ENCODE measurements around the gene CCNY.
"Not testable (repeated sequence)": the region's sequence is repeated elsewhere in the genome, so short reads cannot be mapped to it uniquely, and the experiment has no call there.

CCNY gene

DNA sequence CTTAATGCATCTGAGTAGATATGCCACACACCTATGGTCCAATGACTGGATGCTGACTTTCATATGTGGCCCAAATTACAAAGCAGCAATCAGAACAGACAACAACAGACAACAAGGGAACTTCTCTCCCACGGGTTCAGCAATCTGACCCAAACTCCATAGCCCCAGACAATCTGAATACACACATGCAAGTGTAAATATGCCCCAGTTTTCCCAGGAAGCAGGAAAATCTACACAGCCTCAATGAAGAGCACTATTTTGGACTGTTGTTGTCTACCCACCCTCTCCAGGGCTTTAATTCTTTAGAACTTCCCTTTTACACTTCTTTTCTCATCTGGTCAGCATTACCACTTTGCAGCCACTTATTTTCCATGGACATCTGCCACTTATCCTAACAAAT lies 2.0 kb upstream of the CCNY start:
- peak in 1 of 2 experiments; percentile 23 for DNase-seq

GRCh38 chr10:35335133-35336083 lies 901 bp upstream of the CCNY start:
- peak in 1 of 2 experiments; percentile 41 for DNase-seq

- DNase-seq = peak; percentile 30 to 56
Measured at GRCh38 chr10:35336921-35337823, 863 bp downstream of the CCNY start.

DNA sequence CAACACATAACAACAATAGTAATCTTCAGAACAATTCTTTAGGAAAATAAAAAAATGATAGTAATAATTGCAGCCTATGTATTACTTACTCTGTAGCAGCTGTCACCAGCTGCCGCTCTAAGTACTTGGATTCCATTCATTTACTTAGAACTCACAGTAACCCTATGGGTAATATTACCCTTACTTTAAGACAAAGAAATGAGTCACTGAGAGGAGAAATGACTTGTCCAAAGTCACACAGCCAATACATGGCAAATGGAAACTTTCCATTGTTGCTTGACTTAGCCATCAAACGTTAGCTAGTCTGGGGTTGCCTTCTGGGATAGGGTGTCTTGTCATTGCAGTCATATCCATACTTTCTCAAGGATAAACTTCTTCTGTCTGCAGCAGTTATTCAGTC lies 3.6 kb downstream of the CCNY start:
- DNase-seq = no peak

DNA sequence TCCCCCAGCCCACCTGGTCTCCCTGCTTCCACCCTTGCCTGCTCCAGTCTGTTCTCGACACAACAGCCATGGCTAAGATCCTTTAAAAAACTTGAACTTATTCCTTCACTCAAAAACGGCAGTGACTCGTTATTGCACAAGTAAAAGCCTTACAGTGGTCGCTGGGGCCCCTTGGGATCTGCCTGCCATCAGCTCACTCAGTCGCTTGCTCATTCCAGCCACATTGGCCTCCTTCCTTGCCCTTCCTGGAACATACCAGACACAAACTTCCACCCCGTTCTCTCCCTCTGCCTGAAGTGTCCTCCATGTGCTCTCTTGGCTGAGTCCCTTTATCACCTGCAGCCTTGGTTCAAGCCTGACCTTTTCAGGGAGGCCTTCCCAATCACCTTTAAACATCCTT lies 4.7 kb downstream of the CCNY start:
- peak; percentile 26 to 37 for DNase-seq

DNA sequence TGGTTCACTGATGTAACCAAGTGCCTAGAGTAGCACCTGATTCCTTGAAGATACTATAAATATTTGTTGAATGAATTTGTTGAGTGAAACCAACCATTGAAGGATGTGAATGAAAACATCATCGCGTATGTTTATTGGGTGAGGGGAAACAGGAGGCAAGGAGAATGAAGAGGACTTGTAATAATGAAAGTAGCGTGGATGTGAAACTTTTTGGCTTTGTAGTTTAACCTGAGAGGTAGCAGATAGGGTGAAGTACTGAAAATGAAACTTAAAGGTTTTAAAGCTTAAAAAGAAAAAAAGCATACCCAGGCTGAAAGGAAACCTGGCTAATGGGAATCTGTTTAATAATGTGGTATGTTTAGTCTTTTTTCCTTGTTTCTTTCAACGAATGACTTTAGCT lies 5.2 kb downstream of the CCNY start:
- no peak for DNase-seq

DNA sequence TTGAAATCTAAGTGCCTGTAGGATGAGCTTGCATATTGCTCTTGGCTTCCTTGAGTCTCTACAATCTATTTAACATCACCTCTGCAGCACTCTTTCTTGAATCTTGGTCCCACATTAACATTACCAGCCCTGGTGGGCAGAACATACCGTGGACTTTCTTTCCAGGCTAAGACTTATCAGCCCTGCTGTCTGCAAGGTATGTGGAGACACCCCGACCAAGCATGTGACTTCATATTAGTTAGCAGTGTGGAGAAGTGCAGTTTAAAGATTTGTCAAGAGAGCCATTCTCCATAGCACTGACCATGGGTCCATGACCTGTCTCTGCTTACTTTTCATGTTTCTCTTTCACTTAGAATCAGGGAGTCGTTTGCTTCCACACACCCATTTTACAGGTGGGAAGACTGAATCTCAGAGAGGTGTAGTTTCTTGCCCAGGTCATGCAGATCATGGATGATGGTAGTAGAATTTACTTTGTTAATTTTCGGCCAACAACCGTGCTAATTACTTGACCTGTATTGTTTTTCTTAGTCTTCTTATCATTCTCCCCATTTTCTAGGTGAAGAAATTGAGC lies 6.0 kb downstream of the CCNY start:
- no peak for DNase-seq

DNA sequence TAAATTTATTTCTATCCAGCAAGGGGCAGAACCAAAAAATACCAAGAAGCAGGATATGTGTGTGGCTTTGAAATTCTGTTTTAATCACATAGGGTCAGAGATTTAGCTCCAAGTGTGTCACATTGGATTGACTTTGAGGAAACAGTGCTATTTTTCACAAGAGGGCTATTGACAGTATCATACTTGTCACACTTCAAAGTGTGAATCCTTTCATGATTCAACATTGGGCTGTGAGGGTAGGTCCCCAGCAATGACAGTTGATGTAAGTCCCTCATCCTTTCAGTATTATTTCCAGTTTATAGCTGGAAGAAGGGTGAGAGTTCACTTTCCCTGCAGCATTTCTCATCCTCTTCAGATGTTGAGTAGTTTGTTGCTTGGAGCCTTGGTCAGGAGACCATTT lies 7.4 kb downstream of the CCNY start:
- no peak for DNase-seq

DNA sequence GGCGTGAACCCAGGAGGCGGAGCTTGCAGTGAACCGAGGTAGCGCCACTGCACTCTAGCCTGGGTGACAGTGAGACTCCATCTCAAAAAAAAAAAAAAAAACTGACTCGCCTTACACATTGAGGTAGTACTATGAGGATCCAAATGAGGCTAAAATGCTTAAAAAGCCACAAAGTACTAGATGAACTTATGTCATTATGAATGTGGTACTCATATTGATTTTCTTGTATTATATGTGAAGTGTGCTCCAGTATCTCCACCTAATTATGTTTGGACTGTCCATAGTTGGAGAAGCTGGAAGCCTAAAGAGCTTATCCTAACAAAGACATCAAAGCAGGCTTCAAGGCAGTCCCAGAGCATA lies 9.1 kb downstream of the CCNY start:
- no peak for DNase-seq

- no peak for DNase-seq
Measured at GRCh38 chr10:35346248-35346647, 9.9 kb downstream of the CCNY start.

DNA sequence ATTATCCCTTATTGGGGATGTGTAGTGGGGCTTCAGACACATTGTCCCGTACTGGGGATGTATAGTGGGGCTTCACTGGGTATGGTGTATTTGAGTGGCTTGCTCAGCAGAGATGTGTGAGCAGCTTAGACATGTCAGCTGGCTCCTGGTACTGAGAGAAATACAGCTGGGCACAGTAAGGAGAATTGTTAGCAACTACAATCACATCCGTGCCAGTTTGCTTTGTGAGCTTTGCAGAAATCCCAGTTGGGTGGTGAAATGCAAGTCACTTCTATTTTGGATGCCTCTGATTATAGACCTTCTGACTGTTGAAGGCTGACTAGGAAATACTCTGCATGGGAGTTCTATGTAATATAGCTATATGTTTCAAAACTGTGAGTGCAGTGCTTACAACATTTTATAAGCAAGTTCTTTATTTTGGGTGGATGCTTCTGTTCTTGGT lies 10.8 kb downstream of the CCNY start:
- no peak for DNase-seq

DNA sequence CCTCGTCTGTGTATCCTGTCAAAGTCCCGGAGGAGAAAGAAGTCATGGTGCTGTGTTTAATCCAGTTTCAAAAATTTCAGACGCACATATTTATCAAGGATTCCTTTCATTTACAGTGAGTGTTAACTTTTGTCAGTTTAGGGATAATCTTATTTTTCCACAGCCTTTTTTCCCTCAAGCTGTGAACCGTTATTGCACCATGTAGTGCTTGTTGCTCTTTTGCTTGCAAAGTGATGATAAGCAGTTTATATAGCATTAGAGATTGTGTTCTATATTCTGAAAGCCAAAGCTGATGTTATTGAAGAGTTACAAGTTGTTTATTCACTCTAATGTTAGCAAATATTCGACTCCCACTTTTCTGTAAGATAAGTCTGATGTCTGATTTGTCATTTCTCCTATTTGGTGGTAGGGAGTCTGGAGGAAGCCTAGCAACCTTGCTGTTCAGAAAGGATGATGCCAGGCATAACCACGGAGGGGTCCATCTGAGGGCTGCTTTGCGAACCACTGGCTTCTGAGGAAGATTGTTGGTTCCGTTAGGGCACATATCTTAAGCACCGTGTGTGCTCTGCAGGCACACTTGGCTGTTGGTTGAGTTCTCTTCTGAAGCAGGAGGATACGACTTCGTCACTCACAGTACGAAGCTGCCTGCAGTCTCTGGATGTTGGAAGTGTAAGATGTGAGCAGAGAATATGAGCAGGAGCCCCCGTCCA lies 11.7 kb downstream of the CCNY start:
- DNase-seq = no peak

DNA sequence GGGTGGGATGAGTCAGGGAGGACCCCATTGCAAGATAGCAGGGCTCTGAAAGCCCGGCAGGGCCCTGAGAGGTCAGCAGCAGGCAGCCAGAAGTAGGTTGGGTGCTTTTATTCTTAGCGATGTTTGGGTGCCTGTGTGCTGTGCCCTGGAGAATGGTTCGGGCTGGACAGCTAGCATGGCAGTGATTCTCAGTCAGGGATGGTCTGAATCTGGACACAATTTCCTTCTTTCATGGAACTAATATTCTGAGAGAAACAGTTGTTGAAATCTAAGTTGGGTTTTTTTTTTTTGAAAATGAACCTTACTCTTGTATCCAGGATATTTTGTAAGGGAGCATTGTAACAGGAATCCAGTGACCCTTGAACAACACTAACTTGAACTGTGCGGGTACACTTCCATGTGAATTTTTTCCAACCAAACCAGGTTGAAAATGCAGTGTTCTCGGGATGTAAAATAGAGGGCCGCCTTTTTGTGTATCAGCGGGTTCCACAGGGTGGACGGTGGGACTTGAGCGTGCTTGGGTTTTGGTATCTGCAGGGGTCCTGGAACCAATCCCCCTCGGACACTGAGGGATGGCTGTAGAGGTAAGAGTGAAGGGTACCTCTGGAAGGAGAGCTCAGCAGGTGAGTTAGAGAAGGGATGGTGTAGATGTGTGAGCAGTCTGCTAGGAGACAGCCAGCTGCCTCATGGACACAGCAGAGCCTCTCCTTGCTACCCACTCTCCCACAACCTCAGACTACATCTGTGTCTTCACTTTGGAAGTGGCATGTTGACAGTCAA lies 12.5 kb downstream of the CCNY start:
- DNase-seq = no peak

- DNase-seq = no peak
Measured at GRCh38 chr10:35349389-35349915, 13.1 kb downstream of the CCNY start.

GRCh38 chr10:35351021-35351420 lies 14.7 kb downstream of the CCNY start:
- no peak for DNase-seq

GRCh38 chr10:35352097-35352496 lies 15.8 kb downstream of the CCNY start:
- no peak for DNase-seq

GRCh38 chr10:35352512-35352911 lies 16.2 kb downstream of the CCNY start:
- no peak for DNase-seq

DNA sequence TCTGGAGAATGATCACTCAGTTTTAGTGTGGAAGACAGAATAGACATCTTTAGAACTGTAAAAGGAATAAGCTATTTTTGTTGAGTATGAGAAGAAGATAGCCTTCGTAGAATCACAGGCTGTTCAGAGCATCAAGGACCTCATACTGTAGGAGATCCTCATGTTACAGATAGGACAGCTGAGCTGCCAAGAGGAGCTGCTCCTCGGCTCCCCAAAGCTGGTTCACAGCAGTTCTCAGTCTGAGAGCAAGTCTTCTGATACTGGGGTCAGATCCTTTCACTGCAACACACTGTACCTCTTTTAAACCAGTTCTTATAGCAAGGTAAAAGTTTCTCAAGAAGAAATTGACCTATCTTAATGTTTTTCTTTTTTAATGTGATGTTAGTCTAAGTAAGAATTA lies 17.1 kb downstream of the CCNY start:
- DNase-seq = no peak

- no peak for DNase-seq
Measured at GRCh38 chr10:35353805-35354204, 17.5 kb downstream of the CCNY start.

DNA sequence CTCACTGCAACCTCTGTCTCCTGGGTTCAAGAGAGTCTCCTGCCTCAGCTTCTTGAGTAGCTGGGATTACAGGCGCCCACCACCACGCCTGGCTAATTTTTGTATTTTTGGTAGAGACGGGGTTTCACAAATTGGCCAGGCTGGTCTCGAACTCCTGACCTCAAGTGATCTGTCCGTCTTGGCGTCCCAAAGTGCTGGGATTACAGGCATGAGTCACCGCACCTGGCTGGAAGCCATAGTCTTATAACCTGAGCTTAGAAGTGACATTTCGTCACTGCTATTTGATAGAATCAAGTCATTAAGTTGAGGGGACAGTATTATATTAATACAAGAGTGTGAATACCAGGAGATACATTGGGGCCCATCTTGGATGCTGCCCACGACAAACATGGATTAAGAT lies 17.9 kb downstream of the CCNY start:
- DNase-seq = not testable (repeated sequence)

DNA sequence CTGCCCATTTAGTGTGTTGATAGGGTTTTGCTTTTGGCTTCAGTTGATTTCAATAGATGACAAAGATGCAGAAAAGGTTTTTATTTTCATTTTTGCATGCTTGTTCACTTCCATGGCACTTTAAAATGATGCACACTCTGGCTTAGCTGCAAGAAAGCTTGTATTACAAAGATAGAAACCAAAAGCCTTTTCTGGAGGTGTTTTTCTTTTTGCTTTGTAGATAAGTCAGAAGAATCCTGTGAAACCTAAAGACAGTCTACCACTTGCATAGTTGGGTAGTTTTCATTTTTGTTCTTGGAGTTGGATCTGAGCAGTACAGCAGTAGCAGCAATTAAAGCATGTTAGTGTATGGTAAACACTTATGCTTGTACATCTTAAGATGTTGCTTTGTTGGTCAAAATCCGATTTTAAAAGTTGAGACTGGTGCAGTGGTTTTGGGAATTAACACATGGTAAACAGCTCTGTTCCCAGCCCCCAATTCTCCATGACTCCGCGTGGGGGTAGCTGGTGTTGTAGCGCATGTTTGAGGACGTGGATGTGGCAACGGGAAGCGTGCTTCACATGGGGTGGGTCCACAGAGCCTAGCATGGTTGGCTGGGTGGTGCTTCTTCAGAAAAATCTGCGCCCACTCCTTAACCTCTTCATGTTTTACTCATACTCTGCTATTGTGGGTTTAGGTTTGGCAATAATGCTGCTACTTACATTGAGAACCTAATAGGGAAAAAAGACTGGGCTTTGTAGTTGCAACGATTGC lies 19.8 kb downstream of the CCNY start:
- DNase-seq = no peak
